Glomerular visceral epithelial cell (primary cell): Measurements from ENCODE around the gene TBXA2R.
A peak's percentile ranks its signal among the peaks of the same experiment; 100 is the strongest.
"Not testable (repeated sequence)": the region's sequence is repeated elsewhere in the genome, so short reads cannot be mapped to it uniquely, and the experiment has no call there.

Source experiments
- DNase-seq: peaks from one replicate; pipeline ENCODE4 v3.0.0-alpha.2; 2016; ENCODE audit errors: extremely low spot score

Gene TBXA2R

DNA sequence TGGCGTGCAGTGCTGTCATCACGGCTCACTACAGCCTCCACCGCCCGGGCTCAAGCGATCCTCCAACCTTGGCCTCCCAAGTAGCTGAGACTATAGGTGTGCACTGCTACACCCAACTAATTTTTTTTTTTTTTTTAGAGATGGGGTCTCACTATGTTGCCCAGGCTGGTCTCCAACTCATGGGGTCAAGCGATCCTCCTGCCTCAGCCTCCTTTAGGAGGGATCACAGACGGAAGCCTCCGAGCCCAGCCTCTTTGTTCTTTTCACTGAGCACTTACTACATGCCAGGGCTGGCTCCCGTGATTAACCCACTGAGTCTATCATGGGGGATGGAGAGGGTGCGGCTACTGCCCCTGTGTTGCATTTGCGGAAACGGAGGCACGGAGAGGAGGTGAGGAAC is 32.8 kb upstream of the TBXA2R start:
- DNase-seq: no peak

DNA sequence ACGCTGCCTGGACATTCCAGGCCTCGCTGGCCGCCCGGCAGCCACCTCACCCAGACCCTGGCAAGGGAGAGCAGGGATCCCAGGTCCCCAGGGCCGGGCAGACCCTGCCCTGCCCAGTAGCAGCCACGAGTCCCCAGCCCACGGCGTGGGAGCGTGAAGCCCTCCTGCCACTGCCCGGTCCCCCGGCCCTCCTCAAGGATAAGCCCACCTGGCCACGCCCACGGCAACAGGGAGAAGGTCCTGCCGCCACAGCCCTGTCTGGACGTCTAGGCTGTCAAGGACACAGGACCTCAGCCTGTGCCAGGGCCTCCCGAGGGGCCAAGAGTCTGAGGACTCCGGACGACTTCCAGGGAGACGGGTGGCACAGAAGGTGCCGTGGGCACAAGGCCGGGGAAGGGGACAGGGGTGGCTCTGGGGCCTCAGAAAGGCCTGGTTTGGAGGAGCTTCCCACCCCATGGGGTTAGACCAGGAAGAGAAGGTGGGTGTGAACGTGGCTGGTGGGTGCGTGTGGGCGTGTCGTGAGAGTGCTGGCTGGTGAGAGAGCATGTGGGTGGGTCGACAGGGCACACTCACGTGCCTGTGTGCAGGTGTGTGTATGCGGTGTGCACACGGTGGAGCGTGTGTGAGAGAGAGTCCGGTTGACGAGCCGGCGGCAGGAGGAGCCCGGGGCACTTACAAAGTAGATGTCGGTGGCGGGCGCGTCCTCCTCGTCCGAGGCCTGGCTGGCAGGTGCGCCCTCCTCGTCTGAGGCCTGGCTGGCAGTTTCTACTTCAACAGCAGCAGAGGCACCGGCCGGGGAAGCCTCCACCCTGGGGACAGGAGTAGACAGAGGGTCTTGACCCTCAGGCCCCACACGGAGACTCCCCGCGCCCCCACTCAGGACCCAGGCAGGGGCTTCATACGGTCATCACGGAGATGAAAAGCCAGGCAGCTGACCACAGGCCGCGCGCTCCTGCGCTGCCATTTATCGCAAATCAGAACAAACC is 31.8 kb upstream of the TBXA2R start:
- DNase-seq: no peak

DNA sequence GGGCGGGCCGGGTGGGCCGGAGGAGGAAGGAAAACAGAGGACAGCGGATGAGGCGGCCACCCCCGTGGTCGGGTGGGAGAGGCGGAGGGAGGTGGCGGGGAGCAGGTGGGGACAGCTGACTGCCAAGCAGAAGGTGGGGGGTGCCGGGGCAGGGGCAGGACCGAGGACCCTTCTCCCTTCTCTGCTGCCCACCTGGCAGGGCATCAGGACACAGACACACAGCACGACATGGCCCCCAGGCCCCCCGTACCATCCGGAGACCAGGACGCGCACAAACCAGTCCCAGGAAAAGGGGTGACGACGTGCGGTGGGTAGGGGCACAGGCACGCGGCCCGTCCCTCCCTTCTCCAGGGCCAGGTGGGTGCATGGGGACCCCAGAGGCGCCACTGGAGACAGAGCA is 30.9 kb upstream of the TBXA2R start:
- no peak for DNase-seq

DNA sequence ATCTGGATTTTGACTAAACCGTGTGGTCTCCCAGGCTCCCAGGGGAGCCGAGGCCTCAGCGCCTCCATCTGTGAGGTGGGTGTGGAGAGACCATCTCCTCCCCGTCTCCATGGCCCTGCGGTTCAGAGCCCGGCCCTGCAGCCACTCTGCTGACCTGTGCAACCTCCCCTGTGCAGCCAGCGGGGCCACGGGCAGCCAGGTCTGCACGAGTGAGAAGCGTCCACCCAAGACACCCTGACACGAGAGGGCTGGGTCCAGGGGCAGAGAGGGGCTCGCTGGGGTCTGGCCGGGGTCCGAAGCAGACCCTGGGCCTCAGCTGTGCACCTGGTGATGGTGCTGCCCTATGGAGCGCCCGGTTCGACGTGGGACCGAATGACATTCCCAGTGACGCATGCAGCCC is 30.3 kb upstream of the TBXA2R start:
- DNase-seq: no peak

DNA sequence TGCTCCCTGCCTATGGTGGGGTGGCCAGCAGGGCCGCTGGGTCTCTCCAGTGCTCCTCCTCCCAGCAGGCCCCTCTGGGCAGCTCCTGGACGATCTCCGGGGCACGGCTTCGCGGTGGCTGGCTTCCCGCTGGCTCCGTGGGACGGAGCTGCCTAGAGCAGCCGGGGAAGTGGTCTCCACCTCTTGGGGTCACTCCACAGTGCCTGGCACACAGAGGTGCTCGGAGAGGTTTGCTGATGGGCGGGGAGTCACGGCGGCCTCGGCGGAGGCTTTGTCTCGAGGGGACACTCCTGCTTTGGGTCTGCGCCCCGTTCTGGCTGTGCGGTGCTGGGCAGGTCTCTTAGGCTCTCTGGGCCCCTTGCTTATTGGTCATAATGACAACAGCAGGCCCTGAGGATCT is 29.8 kb upstream of the TBXA2R start:
- no peak for DNase-seq

DNA sequence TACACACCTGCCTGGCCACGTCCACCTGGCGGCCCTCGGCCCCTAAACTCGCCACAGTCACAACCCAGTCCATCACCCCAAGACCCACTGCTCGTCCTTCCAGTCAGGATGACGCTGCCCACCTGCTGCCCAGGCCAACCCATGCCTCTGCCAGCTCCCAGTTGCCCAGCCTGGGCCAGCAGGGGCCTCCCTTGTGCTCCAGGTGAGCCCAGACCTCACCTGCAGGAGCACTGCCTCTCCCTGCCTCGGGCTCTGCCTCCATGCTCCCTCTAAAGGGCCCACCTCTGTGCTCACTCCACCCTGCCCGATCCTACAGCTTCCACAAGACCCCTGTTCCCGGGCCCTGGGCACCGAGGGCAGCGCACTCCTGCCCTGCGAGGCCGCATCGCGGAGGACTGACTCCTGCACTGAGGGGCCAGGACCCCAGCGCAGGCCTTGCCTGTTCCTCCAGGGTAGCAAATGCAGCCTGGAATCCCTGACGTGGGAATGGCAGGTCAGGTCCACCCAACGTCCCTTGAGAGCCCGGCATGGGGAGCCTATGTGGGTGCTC is 27.9 kb upstream of the TBXA2R start:
- no peak for DNase-seq

DNA sequence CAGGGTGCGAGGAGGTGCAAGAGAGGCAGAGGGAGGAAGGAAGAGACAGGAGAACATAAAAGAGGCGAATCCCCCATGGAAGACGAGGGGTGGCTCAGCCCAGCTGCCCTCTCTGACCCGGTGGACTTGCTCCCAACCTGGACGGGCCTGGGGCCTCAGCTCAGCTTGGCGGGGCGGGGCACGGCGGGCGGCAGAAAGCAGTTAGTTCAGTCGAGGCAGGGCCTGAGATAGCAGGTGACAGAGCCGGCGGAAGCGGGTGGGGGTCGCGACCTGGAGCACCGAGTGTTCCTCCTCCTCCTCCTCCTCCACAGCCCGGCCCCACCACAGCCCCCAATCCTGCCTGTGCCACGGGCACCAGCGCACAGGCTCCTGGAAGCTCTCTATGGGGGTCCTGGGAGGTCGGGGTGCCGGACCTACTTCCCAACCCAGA is 26.9 kb upstream of the TBXA2R start:
- no peak for DNase-seq

DNA sequence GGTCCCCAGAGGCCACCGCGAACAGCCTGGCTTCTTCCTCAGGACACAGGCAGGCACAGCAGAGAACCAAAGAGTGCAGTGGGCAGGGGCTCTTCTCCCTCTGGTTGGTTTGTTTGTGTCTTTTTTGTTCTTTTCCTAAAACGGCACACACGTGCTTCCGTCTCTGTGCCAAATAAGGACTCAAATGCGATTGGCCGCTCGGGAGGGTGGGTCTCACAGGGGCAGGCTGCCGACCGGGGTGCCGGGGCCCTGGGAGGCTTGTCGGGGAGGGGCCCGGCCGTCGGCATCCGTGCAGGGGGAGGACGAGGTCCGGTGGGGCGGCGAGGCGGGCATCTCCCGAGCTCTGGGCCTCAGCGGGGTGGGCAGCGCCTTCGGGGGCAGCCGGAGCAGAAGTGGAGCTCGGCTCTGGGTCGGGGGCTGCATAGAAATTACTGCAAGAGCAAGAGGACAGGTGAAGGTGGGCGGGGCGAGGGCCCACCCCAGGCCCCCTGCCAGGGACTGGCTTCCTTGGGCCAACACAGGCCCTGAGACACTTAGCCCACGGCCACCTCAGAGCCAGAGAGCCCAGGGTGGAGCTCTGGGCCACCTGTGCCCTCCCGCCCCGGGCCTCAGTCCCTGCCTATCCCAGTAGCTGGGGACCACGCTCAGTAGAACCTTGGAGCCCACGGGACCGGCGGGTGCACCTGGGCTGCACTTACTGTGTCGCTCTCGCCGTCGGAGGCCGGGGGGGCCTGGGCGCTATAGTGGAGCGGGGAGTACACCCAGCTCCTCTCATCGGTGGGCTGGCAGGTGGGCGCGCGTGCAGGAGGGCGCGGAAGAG is 26.3 kb upstream of the TBXA2R start:
- DNase-seq: no peak

DNA sequence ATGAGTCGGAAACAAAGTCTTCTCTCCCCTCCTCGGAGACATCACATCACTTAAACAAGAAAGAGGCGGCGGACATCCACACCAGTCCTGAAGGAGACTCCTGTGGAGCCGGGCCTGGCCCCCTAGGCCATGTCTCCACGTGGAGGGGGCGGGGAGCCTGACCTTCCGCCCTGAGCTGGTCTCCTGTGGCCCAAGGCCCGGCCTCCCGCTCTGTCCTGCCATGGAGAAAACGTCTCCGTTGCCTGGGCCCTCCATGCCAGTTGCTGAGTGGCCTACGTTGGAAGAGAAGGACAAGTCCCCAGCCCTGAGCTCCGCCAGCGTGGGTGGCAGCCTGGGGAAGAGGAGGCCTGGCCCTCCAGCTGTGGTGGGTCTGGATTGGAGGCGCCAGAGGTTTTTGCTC is 25.4 kb upstream of the TBXA2R start:
- DNase-seq: no peak

DNA sequence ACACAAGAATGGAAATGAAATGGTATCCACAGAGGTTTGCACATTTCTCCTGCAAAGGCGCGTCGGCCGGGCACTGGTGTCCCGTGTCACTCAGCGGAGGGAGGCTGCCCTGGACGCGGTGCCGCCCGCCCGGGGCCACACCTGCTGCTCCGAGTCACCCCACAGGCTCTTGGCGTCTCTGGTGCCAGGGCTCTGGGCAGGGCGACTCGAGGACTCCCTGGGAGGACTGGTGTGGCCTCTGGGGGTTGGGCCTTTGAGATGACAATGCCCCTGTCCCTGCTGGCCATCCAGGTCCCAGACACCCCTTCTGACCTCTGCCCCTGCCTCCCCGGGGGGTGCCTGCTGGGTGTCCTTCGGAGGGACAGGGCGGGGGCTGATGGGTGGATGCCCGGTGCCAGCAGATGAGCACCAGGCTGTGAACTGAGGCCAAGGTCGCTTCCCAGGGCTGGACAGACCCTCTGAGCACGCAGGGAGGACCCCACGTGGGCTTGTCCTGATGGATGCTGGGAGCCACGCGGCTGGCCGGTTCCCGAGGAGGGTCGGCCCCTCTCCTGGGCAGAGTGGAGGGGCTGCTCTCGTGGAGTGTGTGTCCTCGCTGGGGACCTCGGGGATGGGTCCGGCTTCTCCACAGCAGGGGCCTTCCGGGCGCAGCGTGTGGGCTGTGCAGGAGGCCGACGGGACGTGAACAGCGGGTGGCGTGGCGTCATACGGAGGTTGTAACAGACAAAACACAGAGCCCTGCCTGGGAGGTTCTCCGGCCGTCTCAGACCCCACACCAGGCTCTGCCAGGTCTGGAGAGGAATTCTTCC is 24.6 kb upstream of the TBXA2R start:
- DNase-seq: no peak

DNA sequence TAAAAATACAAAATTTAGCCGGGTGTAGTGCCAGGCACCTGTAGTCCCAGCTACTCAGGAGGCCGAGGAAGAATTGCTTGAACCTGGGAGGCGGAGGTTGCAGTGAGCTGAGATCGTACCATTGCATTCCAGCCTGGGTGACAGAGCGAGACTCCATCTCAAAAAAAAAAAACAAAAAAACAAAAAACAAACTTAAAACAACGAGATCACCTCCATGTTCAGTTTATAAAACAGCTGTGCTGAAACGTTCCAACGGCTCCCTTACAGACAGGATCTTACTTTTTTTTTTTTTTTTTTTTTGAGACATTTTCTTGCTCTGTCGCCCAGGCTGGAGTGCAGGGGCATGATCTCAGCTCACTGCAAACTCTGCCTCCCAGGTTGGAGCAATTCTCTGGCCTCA is 22.1 kb upstream of the TBXA2R start:
- not testable (repeated sequence) for DNase-seq

DNA sequence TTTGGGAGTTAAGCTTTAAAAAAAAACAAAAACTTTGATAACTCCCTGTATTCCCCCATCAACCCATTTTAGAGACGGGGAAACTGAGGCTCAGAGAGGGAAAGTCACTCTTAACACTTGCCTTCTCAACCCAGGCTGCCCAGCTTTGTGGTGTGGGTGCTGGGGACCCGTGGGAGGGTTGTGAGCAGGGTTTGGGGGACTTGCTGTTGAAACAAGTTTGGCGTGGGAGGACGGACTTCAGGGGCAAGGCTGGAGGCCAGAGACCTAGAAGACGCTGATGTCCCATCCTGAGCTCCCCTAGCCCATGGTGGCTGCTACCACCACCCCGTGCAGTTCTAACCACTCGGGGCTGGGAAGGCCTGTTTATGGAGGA is 20.7 kb upstream of the TBXA2R start:
- no peak for DNase-seq

DNA sequence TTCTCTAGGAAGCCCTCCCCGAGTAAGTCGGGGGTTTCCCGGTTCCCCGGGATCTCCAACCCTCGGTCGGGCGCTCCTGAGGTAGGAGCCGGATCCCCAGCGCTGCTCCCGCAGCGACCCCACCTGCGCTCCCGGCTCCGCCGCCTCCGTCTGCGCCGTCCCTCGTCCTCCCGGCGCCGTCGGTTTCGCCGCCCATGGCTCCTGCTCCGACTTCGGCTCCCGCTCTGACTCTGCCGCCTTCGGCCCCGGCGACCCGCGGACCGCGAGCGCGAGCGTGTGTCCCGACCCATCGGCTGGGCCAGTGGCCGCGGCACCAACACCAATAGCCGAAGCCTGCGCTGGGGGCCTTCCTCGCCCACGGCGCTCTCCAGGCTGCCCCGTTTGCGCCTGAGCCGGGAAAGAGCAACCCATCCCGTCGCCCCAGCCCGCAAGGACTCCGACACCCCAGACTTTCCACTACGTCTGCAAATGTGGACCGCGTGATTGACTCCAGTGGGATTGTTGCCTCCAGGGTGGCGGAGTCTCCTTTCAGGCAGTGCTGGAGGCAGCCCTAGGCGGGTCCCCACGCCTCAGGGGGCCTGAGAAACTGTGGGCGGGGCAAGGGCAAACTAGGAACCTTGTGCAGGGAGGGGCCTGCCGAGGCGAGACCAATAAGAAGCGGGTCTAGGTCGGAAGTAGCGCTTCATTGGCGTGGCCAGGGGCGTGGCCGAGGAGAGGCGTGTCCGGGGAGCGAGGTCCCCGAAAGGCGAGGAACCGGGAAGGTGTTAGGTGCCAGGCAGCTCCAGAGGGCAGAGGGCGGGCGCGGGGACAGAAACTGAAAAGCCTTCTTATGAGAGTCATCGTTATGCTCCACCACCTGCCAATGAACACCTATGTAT is 20.0 kb upstream of the TBXA2R start, which contains the start of gene CACTIN:
Gene CACTIN, minus strand, starts transcription at position 318 of the 878 bp plus-strand sequence. Its CDS starts 28 bp downstream, at position 290.
- DNase-seq: peak; percentile 99

DNA sequence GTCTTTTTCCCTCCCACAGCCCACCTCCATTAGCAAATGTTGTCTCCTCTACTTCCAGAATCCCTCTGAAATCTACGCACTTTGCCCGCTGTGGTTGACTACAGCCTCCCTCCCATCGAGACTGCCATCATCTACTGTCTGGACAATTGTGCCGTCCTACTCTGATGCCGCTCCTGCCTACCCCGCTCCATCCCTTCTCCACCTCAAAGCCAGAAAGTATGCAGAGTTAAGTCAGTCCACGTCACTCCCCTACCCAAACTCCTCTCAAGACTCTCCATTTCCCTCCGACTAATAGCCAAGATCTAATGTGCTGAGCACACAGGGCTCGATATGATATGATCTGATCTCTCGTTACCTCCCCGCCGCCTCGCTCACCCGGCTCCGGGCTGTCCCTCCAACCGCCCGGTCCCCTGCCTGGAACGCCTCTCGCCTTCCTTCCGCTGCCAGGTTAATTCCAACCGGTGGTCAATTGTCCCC is 19.4 kb upstream of the TBXA2R start:
- DNase-seq: no peak

DNA sequence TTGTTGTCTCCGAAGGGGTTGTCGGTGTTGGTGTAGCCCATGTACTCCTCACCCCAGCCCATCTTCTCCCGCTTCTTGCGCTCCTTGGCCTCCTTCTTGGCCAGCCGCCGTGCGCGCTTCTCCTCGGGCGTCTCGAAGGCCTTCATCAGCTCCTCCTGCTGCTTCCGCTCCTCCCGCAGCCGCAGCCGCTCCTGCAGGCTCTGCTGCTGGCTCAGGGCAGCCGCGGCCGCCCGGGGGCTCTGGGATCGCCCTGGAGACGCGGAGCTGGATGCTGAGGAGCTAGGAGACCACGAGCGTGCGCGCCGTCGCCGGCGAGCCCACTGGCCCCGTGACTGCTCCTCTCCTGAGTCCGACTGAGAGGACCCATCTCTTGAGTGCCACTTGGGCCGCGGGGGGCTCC is 17.0 kb upstream of the TBXA2R start:
- DNase-seq: no peak

DNA sequence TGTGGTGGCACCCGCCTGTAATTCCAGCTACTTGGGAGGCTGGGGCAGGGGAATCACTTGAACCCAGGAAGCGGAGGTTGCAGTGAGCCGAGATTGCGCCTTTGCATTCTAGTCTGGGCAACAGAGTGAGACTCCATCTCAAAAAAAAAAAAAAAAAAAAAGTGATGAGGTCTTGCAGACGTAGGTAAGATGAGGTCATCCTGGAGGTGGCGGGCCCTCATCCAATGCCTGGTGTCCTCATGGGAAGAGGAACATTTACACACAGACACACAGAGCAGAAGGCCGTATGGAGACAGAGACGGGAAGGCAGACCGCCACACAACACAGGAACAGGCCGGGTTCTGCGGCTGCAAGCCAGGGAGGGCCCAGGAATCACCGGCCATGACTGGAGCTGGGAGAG is 15.5 kb upstream of the TBXA2R start:
- DNase-seq: no peak

DNA sequence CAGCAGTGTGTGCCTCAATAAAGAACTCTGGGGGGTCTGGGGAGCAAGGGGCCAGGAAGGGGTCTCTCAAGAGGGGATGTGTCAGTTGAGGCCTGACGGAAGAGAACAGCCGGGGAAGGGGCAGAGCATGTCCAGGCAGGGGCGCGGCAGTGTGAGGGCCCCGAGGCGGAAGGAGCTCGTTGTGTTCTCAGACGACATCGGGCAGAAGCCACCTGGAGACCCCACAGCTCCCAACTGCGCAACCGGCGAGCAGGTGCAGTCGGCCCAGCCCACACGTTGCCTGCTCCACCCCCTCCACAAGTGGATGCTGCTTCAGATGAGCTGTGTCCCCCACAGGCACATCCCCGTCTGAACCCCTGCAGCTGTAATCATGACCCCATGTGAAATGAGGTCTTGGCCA is 15.0 kb upstream of the TBXA2R start:
- no peak for DNase-seq

DNA sequence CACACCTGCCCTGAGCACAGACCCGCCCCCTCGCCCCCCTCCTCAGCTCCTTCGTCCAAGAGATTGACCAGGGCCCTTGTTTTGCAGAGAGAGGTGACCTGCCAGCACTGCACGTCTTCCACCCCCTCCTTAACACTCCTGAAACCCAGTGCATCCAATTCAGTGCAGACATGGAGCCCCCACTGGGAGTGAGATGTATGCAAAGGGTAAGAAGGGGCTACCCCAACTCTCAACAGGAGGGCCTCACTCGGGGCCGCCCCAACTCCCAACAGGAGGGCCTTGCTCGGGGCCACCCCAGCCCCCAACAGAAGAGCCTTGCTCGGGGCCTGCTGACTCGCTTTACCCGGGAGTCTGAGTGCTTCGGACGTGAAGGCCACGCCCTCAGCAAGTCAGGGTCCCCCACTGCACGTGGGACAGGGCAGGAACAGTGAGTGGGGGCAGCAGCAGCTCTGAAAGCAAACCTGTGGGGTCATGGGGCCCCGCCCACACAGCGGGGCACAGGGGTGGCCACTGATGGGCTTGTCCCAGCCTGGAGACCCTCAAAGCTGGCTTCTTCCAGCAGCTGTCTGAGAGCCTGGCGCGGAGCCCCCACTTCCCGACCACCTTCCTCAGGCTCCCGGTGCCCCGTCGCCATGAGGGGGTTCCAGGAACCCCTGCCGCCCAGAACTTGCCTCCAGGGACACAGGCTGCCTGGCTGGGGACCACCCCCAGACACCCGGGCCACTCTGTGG is 14.3 kb upstream of the TBXA2R start:
- DNase-seq: no peak

DNA sequence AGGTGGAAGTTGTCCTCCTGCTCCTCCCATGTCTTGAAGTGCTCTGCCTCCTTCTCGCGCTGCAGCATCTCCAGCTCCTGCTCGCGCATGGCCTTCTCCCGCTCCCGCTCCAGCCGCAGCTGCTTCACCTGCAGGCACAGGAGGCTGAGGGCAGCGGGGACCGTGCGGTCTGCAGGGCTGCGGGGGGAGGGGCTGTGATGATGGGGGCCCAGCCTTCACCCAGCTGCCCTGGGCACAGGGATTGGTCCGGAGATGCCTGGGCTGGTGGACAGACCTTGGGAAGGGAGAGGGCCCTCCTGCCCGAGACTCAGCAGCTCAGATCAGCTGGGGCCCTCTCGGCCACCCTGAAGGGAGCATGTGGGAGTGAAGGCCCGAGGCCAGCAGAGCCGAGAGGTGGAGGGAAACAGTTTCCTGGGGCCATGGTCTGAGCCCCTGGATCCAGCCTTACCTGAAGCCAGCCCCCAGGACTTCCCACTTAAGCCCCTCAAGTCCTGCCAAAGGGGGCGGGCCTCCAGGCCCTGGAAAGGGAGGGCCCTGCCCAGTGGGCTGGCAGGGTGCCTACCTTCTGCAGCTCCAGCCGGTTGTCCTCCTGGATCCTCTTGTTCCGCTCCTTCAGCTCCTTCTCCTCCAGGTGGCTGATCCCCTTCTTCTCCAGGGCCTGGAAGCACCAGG is 13.6 kb upstream of the TBXA2R start:
- no peak for DNase-seq
